ENCODE results near the gene ZFP69.
A peak's percentile ranks its signal among the peaks of the same experiment; 100 is the strongest.

ZFP69 gene

GRCh38 chr1:40476924-40477677 is at the start of gene ZFP69:
TSS of gene ZFP69 (plus strand) at chr1:40477290. CDS start at chr1:40479362, 2,072 bp downstream.
- Histone ChIP-seq H3K27ac (peak within 1 kb of the TSS; percentile 67; the same call in 1 of the 2 replicates), H3K9me3 (ENCODE audit: low read depth, low read length) (peaks cover 10% of the 10 kb centered on the region; the same call in 1 of the 2 replicates), H3K36me3 (ENCODE audit: insufficient read depth, low read length) (peaks cover 24% of the 10 kb centered on the region), H3K9ac (ENCODE audit: insufficient read length) (peak within 1 kb of the TSS; percentile 84), H3K4me3 (peak within 1 kb of the TSS; percentile 97)
- no peak for TF ChIP-seq EZH2 (IDR thresholded peaks at IDR 0.05)
- TF ChIP-seq FOXP2 (optimal IDR thresholded peaks at IDR 0.05; ENCODE audit: control extremely low read depth, extremely low read length, insufficient read depth), result no peak
- TF ChIP-seq POLR2AphosphoS5 (IDR thresholded peaks at IDR 0.05; ENCODE audit: borderline replicate concordance, low read depth, low read length), result no peak; the same call in none of the 2 replicates
- no peak for DNase-seq (ENCODE audit: low read depth, low spot score)

GRCh38 chr1:40431385-40431784 is 45.7 kb upstream of the ZFP69 start:
- no peak overlapping the region for H3K4me3 ChIP-seq
- 0 out of 2 replicates have a peak, but pooled peaks cover 2% of the 10 kb centered on the region for H3K9me3 ChIP-seq (ENCODE audit: low read depth, low read length)
- H3K27ac ChIP-seq, result no peak overlapping the region
- H3K9ac ChIP-seq (ENCODE audit: insufficient read length), result no peak overlapping the region
- TF ChIP-seq POLR2AphosphoS5 (IDR thresholded peaks at IDR 0.05; ENCODE audit: borderline replicate concordance, low read depth, low read length) (no peak), FOXP2 (optimal IDR thresholded peaks at IDR 0.05; ENCODE audit: control extremely low read depth, extremely low read length, insufficient read depth) (no peak), EZH2 (IDR thresholded peaks at IDR 0.05) (no peak)
- DNase-seq (ENCODE audit: low read depth, low spot score), result no peak
- H3K36me3 ChIP-seq (ENCODE audit: insufficient read depth, low read length), result no peaks in the 10 kb centered on the region

- 0 out of 2 replicates have a peak, but pooled peaks cover 2% of the 10 kb centered on the region for H3K9me3 ChIP-seq (ENCODE audit: low read depth, low read length)
- no peak overlapping the region for H3K27ac ChIP-seq
- no peak overlapping the region for H3K4me3 ChIP-seq
- H3K36me3 ChIP-seq (ENCODE audit: insufficient read depth, low read length), result no peaks in the 10 kb centered on the region
- no peak overlapping the region for H3K9ac ChIP-seq (ENCODE audit: insufficient read length)
- DNase-seq (ENCODE audit: low read depth, low spot score), result no peak
- TF ChIP-seq EZH2 (IDR thresholded peaks at IDR 0.05), result no peak
- TF ChIP-seq FOXP2 (optimal IDR thresholded peaks at IDR 0.05; ENCODE audit: control extremely low read depth, extremely low read length, insufficient read depth), result no peak
- no peak for TF ChIP-seq POLR2AphosphoS5 (IDR thresholded peaks at IDR 0.05; ENCODE audit: borderline replicate concordance, low read depth, low read length)
Measured at GRCh38 chr1:40432644-40433390, 44.3 kb upstream of the ZFP69 start.

GRCh38 chr1:40435471-40435870 is 41.6 kb upstream of the ZFP69 start:
- Histone ChIP-seq H3K4me3 (no peak overlapping the region), H3K27ac (no peak overlapping the region), H3K9ac (ENCODE audit: insufficient read length) (no peak overlapping the region), H3K9me3 (ENCODE audit: low read depth, low read length) (0 out of 2 replicates have a peak, but pooled peaks cover 2% of the 10 kb centered on the region), H3K36me3 (ENCODE audit: insufficient read depth, low read length) (no peaks in the 10 kb centered on the region)
- TF ChIP-seq POLR2AphosphoS5 (IDR thresholded peaks at IDR 0.05; ENCODE audit: borderline replicate concordance, low read depth, low read length), result no peak
- TF ChIP-seq EZH2 (IDR thresholded peaks at IDR 0.05), result no peak
- no peak for TF ChIP-seq FOXP2 (optimal IDR thresholded peaks at IDR 0.05; ENCODE audit: control extremely low read depth, extremely low read length, insufficient read depth)
- DNase-seq (ENCODE audit: low read depth, low spot score), result no peak

GRCh38 chr1:40435876-40436275 is 41.2 kb upstream of the ZFP69 start:
- Histone ChIP-seq H3K27ac (no peak overlapping the region), H3K9me3 (ENCODE audit: low read depth, low read length) (0 out of 2 replicates have a peak, but pooled peaks cover 2% of the 10 kb centered on the region), H3K9ac (ENCODE audit: insufficient read length) (no peak overlapping the region), H3K36me3 (ENCODE audit: insufficient read depth, low read length) (no peaks in the 10 kb centered on the region), H3K4me3 (no peak overlapping the region)
- TF ChIP-seq POLR2AphosphoS5 (IDR thresholded peaks at IDR 0.05; ENCODE audit: borderline replicate concordance, low read depth, low read length) (no peak), EZH2 (IDR thresholded peaks at IDR 0.05) (no peak)
- no peak for DNase-seq (ENCODE audit: low read depth, low spot score)

- Histone ChIP-seq H3K36me3 (ENCODE audit: insufficient read depth, low read length) (no peaks in the 10 kb centered on the region), H3K27ac (no peak overlapping the region), H3K4me3 (no peak overlapping the region), H3K9me3 (ENCODE audit: low read depth, low read length) (no peaks in the 10 kb centered on the region), H3K9ac (ENCODE audit: insufficient read length) (no peak overlapping the region)
- no peak for DNase-seq (ENCODE audit: low read depth, low spot score)
- TF ChIP-seq EZH2 (IDR thresholded peaks at IDR 0.05), result no peak
Measured at GRCh38 chr1:40438391-40439015, 38.6 kb upstream of the ZFP69 start.

- H3K4me3 ChIP-seq, result no peak overlapping the region
Measured at GRCh38 chr1:40439247-40439646, 37.8 kb upstream of the ZFP69 start.

More at GRCh38 chr1:40439247-40439646, 37.8 kb upstream of the ZFP69 start:
- no peak overlapping the region for H3K27ac ChIP-seq
- TF ChIP-seq POLR2AphosphoS5 (IDR thresholded peaks at IDR 0.05; ENCODE audit: borderline replicate concordance, low read depth, low read length), result no peak
- no peak for TF ChIP-seq EZH2 (IDR thresholded peaks at IDR 0.05)
- no peak for TF ChIP-seq FOXP2 (optimal IDR thresholded peaks at IDR 0.05; ENCODE audit: control extremely low read depth, extremely low read length, insufficient read depth)
- DNase-seq (ENCODE audit: low read depth, low spot score), result no peak
- H3K9ac ChIP-seq (ENCODE audit: insufficient read length), result no peak overlapping the region
- no peaks in the 10 kb centered on the region for H3K9me3 ChIP-seq (ENCODE audit: low read depth, low read length)
- no peaks in the 10 kb centered on the region for H3K36me3 ChIP-seq (ENCODE audit: insufficient read depth, low read length)
